T-cell (primary cell): ENCODE results near the gene BMP10. TPM values are rescaled to one million over a fixed set of nuclear protein-coding genes. Genes with fewer than 3 reads are reported as not detected.

ENCODE experiments used
- ATAC-seq, 4 experiments: fragments of 200-7000 bp in 3 of 4; fragments of 150-1000 bp in 1 of 4; cut with Tn5 transposase; replicated peaks in 1 of 4; 1 replicate in 3 of 4; 2 replicates in 1 of 4; pipeline ENCODE4 v1.10.0; 2021; ENCODE audit warnings: moderate library complexity in 3 of 4, mild to moderate bottlenecking in 2 of 4, moderate number of reproducible peaks in 1 of 4
- CTCF ChIA-PET, 2 donors: fragments of 300-600 bp; sonication (Branson Sonifier 250); formaldehyde crosslinking; loops; one replicate each; lab custom pipeline; 2022; ENCODE audit warnings: antibody characterized with exemption in 2 of 2; lab: Charles Lee
- POLR2A ChIA-PET, 2 donors: fragments of 300-600 bp; sonication (Branson Sonifier 250); formaldehyde crosslinking; loops; one replicate each; lab custom pipeline; 2022; ENCODE audit warnings: antibody characterized with exemption in 2 of 2; lab: Charles Lee
- DNase-seq, 35 experiments: peaks; one replicate each; pipeline versions ENCODE4 v3.0.0 to v3.0.0-alpha.2; 2013 to 2023
- H3K27ac ChIP-seq: one replicate; pipeline ENCODE4 v1.5.1; 2013; ENCODE audit warnings: low read length
- H3K27me3 ChIP-seq, 2 experiments: replicated peaks in 1 of 2; 1 replicate in 1 of 2; 2 replicates in 1 of 2; pipeline versions ENCODE4 v1.6.1 to v1.7.0; 2013; ENCODE audit warnings: low read length in 1 of 2, mixed read lengths in 1 of 2; ENCODE audit not compliant: control insufficient read depth in 2 of 2, insufficient read depth in 2 of 2; ENCODE audit errors: extremely low read depth in 1 of 2
- H3K36me3 ChIP-seq, 2 donors: 1 replicate in 1 of 2; 2 replicates in 1 of 2; pipeline versions ENCODE4 v1.6.1 to v1.7.0; 2013; ENCODE audit warnings: low read length in 1 of 2; ENCODE audit not compliant: control insufficient read depth in 2 of 2, insufficient read depth in 1 of 2; ENCODE audit errors: extremely low read depth in 1 of 2
- H3K4me1 ChIP-seq, 2 experiments: 1 replicate in 1 of 2; 2 replicates in 1 of 2; pipeline versions ENCODE4 v1.6.1 to v1.7.0; 2013; ENCODE audit warnings: low read length in 2 of 2, mixed read lengths in 1 of 2; ENCODE audit not compliant: insufficient read depth in 2 of 2, control insufficient read depth in 1 of 2; ENCODE audit errors: extremely low read depth in 1 of 2
- H3K4me3 ChIP-seq, 2 donors: 1 replicate in 1 of 2; 2 replicates in 1 of 2; pipeline versions ENCODE4 v1.5.1 to v1.7.0; 2013; ENCODE audit warnings: mild to moderate bottlenecking in 2 of 2, low read length in 1 of 2, moderate library complexity in 1 of 2; ENCODE audit not compliant: control insufficient read depth in 1 of 2; ENCODE audit errors: extremely low read depth in 1 of 2
- H3K9me3 ChIP-seq: 2 replicates; pipeline ENCODE4 v1.7.0; 2013
- H3K27ac Mint-ChIP-seq, 2 donors: one replicate each; pipeline ENCODE4 v1.8.0; 2020 to 2021; ENCODE audit warnings: mild to moderate bottlenecking in 2 of 2, mixed read lengths in 2 of 2
- H3K27me3 Mint-ChIP-seq, 2 donors: one replicate each; pipeline ENCODE4 v1.8.0; 2021 to 2022; ENCODE audit warnings: mixed read lengths in 2 of 2
- H3K36me3 Mint-ChIP-seq: one replicate; pipeline ENCODE4 v1.8.0; 2021; ENCODE audit warnings: mixed read lengths
- H3K4me1 Mint-ChIP-seq, 3 donors: one replicate each; pipeline ENCODE4 v1.8.0; 2020 to 2022; ENCODE audit warnings: mixed read lengths in 3 of 3, mild to moderate bottlenecking in 1 of 3
- H3K4me3 Mint-ChIP-seq, 3 donors: one replicate each; pipeline ENCODE4 v1.8.0; 2020 to 2022; ENCODE audit warnings: mild to moderate bottlenecking in 3 of 3, mixed read lengths in 3 of 3, moderate library complexity in 3 of 3
- H3K9me3 Mint-ChIP-seq, 3 donors: one replicate each; pipeline ENCODE4 v1.8.0; 2020 to 2022; ENCODE audit warnings: mixed read lengths in 3 of 3
- WGBS: methylation state at CpG from one replicate; pipeline ENCODE4 v1.1.5; 2013; ENCODE audit warnings: missing lambda C conversion rate; ENCODE audit not compliant: insufficient coverage; 5-methylcytosine and 5-hydroxymethylcytosine counted together
- total RNA-seq, 35 experiments: library from RNA in 6 of 35; stranded (reverse) in 6 of 35; fragments of 120-200 nt in 1 of 35; gene quantifications; one replicate each; pipeline versions ENCODE4 v1.2.1 to v1.2.4 and lab custom pipeline; 2013 to 2026

Gene BMP10
- total RNA-seq, 5 donors from 2014 or later (not counting 1 experiment from before 2014, with no cell fraction given): not detected

DNA sequence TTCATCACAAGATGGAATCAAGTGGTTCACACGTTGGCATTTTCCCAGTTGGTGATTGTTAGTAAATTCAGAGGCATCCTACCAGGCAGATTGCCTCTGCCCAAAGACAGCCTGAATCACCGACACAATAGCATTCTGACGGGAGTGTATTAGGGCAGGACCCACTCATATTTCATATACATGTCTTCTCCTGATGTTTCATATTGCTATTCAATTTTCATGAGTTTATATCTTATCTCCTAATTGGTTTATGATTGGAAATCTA is 14.5 kb upstream of the BMP10 start:
- CTCF ChIA-PET: no interaction called here
- no peaks in the 10 kb centered on the region for H3K9me3 Mint-ChIP-seq
- no peaks in the 10 kb centered on the region for H3K9me3 ChIP-seq

DNA sequence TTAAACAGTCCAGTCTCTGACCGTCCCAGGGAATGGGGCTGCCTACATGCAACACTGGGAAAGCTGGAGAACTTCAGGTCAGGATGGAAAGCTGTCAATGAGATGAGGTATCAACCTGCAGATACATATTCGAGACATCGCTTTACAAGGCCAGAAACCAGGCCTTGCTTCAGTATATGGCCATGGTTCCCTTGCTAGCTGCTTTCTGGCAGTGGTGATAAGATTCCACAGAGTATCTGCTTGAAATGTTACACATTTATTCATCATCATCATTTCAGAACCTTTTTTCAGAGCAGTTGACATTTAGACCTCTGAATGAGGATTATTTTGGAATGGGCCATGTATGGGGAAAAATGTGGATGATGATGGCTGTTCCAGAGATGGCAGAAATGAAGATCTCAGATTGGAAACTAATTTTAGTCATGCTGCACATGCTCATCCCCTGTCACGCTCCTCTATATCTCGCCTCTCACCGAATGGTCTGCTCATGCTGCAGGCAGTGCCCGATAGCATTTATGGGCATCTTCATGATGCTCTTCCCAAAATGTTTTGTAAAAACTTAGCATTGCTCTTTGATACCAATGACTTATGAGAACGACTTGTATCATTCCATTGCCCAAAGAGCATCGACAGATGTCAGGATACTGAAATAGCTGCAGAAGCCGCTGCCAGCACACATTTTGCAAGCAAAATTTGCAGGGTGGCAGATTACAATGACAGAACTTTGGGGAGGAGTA is 14.0 kb upstream of the BMP10 start:
- ChIA-PET POLR2A (no interaction called here), CTCF (no interaction called here)
- H3K9me3 ChIP-seq: no peaks in the 10 kb centered on the region
- Mint-ChIP-seq H3K9me3 (no peaks in the 10 kb centered on the region), H3K36me3 (no peaks in the 10 kb centered on the region), H3K4me1 (no peaks in the 10 kb centered on the region), H3K27me3 (peaks cover 4 to 5% of the 10 kb centered on the region in 2 donors), H3K4me3 (no peak overlapping the region), H3K27ac (no peak overlapping the region)
- no peaks in the 10 kb centered on the region for H3K36me3 ChIP-seq
- no peaks in the 10 kb centered on the region for H3K4me1 ChIP-seq
- H3K27me3 ChIP-seq: peaks cover 0 to 4% of the 10 kb centered on the region in 2 experiments
- no peak overlapping the region for H3K27ac ChIP-seq
- WGBS: 93% methylated on average over 9 of the region's 10 CpGs
- DNase-seq (no peak), ATAC-seq (no peak)
- H3K4me3 ChIP-seq: no peak overlapping the region

More for the DNA sequence above, 14.5 kb upstream of the BMP10 start:
- H3K27ac Mint-ChIP-seq: no peak overlapping the region
- Histone ChIP-seq H3K36me3 (no peaks in the 10 kb centered on the region), H3K27ac (no peak overlapping the region), H3K27me3 (peaks cover 0 to 4% of the 10 kb centered on the region in 2 experiments), H3K4me3 (no peak overlapping the region), H3K4me1 (no peaks in the 10 kb centered on the region)
- POLR2A ChIA-PET: no interaction called here
- ATAC-seq: no peak
- no peaks in the 10 kb centered on the region for H3K27me3 Mint-ChIP-seq
- no peaks in the 10 kb centered on the region for H3K4me1 Mint-ChIP-seq
- no peaks in the 10 kb centered on the region for H3K36me3 Mint-ChIP-seq
- DNase-seq: no peak
- no peak overlapping the region for H3K4me3 Mint-ChIP-seq
- WGBS: no CpG with 5 or more reads among the region's 3 CpGs

DNA sequence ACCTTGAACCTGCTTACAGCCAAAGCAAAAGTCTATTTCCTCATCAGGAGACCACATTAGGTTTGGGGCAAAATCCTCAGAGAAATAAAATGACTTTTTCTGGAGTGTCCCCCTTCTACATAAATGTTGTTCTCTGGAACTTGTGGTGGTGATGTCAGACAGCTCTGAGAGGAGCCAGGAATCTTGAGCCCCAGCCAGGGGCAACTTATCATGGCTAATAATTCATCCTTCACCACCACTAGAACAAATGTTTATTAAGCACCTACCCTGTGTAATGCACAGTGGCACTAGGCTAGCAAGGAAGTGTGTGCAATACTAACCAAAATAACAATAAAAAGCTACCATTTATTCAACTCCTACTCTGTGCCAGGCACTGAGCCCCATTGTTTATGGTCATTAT is 9.0 kb upstream of the BMP10 start:
- H3K27ac ChIP-seq: no peak overlapping the region
- peaks cover 0 to 3% of the 10 kb centered on the region in 2 experiments for H3K27me3 ChIP-seq
- H3K9me3 ChIP-seq: no peaks in the 10 kb centered on the region
- H3K36me3 ChIP-seq: no peaks in the 10 kb centered on the region
- no peak for ATAC-seq
- ChIA-PET CTCF (no interaction called here), POLR2A (no interaction called here)
- Mint-ChIP-seq H3K4me1 (no peaks in the 10 kb centered on the region), H3K27me3 (peaks cover 10 to 18% of the 10 kb centered on the region in 2 donors), H3K27ac (no peak overlapping the region), H3K9me3 (no peaks in the 10 kb centered on the region), H3K4me3 (no peak overlapping the region), H3K36me3 (no peaks in the 10 kb centered on the region)
- H3K4me3 ChIP-seq: no peak overlapping the region
- no peak for DNase-seq
- no peaks in the 10 kb centered on the region for H3K4me1 ChIP-seq

DNA sequence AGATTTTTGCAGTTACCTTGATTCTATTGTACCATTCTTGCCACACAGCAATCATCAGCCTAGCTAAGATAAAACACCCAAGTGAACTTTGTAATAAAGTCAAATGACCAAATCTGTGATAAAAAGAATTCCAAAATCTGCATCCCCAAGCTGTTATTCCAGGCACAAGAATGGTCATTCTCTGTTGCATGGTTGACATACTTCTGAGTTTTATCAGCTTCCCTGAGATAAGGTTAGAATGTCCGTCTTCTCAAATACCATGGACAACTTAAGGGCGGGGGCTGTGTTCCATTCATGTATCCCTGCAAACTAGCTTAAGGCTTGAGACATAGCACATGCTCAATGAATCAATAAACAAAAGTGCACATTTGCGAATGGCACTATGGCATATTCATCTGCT is 8.1 kb upstream of the BMP10 start:
- 100% methylated on average over 1 of the region's 3 CpGs for WGBS
- Histone ChIP-seq H3K9me3 (no peaks in the 10 kb centered on the region), H3K36me3 (no peaks in the 10 kb centered on the region), H3K27ac (no peak overlapping the region), H3K4me1 (no peaks in the 10 kb centered on the region), H3K27me3 (peaks cover 0 to 3% of the 10 kb centered on the region in 2 experiments), H3K4me3 (no peak overlapping the region)
- ATAC-seq: no peak
- CTCF ChIA-PET: no interaction called here
- no peak for DNase-seq
- no peaks in the 10 kb centered on the region for H3K9me3 Mint-ChIP-seq
- POLR2A ChIA-PET: interaction anchor here in 1 of 2 donors (0.6 kb wide), 1 partner anchor 418 kb away, joined by 9 read pairs; no protein-coding TSS in a partner anchor
- no peak overlapping the region for H3K27ac Mint-ChIP-seq
- no peaks in the 10 kb centered on the region for H3K36me3 Mint-ChIP-seq
- peaks cover 10 to 18% of the 10 kb centered on the region in 2 donors for H3K27me3 Mint-ChIP-seq
- H3K4me3 Mint-ChIP-seq: no peak overlapping the region
- no peaks in the 10 kb centered on the region for H3K4me1 Mint-ChIP-seq

DNA sequence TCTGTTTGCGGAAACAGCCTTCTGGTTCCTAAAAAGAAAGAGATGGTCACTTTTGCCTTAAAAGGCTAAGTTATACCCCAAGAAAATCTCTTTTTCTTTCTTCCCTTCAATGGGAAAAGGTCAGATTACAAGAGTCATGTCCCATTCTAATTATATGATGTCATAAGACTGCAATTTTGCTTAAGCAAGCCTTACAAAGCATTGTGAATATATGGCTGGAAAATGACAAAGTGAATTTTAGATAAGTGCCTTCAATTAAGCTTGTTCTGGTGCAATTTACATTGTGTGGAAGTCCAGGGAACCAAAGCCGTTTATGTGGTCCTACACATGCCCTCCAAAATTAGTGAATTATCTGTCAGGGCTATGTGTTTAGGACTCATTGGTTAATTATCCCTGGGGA is 7.6 kb upstream of the BMP10 start:
- Mint-ChIP-seq H3K9me3 (no peaks in the 10 kb centered on the region), H3K4me1 (no peaks in the 10 kb centered on the region), H3K27ac (no peak overlapping the region), H3K4me3 (no peak overlapping the region), H3K36me3 (no peaks in the 10 kb centered on the region), H3K27me3 (peaks cover 10 to 18% of the 10 kb centered on the region in 2 donors)
- Histone ChIP-seq H3K4me1 (no peaks in the 10 kb centered on the region), H3K27me3 (peaks cover 0 to 3% of the 10 kb centered on the region in 2 experiments), H3K27ac (no peak overlapping the region), H3K4me3 (no peak overlapping the region), H3K36me3 (no peaks in the 10 kb centered on the region), H3K9me3 (no peaks in the 10 kb centered on the region)
- POLR2A ChIA-PET: interaction anchor here in 1 of 2 donors (0.7 kb wide), 1 partner anchor 144 kb away, joined by 3 read pairs; the partner anchor contains the start of gene ARHGAP25
- DNase-seq: no peak
- no CpG with 5 or more reads among the region's 2 CpGs for WGBS
- no peak for ATAC-seq
- CTCF ChIA-PET: no interaction called here

DNA sequence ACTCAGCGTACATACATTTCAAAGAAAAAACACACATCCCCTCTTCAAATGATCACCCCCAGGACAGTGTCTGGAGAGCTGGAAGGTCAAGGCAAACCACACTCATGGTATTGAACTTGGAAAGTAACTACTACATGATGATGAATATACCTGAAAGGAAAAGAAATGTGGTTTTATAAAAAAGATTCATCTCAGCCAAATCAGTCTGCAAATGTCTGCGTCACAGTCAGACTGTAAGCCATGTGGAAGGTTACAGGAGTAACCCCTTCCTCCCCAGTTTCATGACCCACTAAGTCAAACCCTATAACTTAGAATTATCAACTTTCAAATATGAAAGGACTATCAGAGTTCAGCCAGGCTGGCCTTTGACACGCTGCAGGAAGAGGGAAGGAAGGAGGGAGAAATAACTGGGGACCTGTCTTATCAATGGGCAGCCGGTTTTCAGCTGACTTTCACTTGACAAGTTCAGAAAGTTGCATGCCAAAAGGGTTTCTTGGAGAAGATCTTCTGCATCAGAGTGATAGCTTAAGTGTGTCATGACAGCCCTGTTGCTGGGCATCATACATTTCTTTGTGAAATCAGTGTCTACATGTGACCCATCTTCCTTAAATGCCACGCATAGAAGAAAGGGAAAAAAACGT is 7.0 kb upstream of the BMP10 start:
- Histone ChIP-seq H3K9me3 (no peaks in the 10 kb centered on the region), H3K27ac (no peak overlapping the region), H3K4me1 (no peaks in the 10 kb centered on the region), H3K27me3 (peaks cover 0 to 3% of the 10 kb centered on the region in 2 experiments), H3K36me3 (no peaks in the 10 kb centered on the region), H3K4me3 (no peak overlapping the region)
- WGBS: 58% methylated on average over 2 of the region's 6 CpGs
- Mint-ChIP-seq H3K4me3 (no peak overlapping the region), H3K9me3 (no peaks in the 10 kb centered on the region), H3K27ac (no peak overlapping the region), H3K27me3 (peaks cover 10 to 18% of the 10 kb centered on the region in 2 donors), H3K4me1 (no peaks in the 10 kb centered on the region), H3K36me3 (no peaks in the 10 kb centered on the region)
- ATAC-seq (no peak), DNase-seq (no peak)
- ChIA-PET CTCF (no interaction called here), POLR2A (interaction anchor here in 1 of 2 donors (0.7 kb wide), 1 partner anchor 144 kb away, joined by 3 read pairs; the partner anchor contains the start of gene ARHGAP25)
